COLO829 (cell line): Measurements from ENCODE around the gene CSTPP1.

Experiments
- DNase-seq: peaks from one replicate; pipeline ENCODE4 v3.0.0; 2012; ENCODE audit warnings: low spot score

CSTPP1 gene, protein sequence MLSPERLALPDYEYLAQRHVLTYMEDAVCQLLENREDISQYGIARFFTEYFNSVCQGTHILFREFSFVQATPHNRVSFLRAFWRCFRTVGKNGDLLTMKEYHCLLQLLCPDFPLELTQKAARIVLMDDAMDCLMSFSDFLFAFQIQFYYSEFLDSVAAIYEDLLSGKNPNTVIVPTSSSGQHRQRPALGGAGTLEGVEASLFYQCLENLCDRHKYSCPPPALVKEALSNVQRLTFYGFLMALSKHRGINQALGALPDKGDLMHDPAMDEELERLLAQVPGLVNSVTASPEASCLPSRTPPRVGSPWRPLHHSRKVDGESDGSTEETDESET

GRCh38 chr11:46936138-46937110, at the start of gene CSTPP1:
TSS of gene CSTPP1 (plus strand) at chr11:46936761. CDS start at chr11:46936806, 45 bp downstream.
- peak; percentile 96 for DNase-seq

DNA sequence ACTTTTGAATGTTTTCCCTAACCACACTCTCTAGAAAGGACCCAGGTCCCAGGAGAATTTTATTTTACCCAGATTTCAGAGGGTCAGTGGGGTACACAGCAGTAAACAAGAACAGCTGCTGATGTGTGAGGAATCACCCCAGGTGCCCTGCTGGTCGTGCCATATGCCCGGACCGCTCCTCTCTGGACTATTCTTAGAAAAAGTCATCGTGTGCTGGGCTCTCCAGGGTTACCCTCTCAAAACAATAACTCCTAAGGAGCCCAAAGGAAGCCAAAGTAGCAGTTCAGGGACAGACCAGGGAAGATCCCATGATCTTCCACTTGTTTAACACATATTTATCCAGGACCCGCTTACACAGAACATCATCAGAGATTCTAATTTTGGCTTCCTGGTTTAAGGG, 47.9 kb upstream of the CSTPP1 start:
- DNase-seq: no peak

GRCh38 chr11:46889251-46889650, 47.3 kb upstream of the CSTPP1 start:
- no peak for DNase-seq

DNA sequence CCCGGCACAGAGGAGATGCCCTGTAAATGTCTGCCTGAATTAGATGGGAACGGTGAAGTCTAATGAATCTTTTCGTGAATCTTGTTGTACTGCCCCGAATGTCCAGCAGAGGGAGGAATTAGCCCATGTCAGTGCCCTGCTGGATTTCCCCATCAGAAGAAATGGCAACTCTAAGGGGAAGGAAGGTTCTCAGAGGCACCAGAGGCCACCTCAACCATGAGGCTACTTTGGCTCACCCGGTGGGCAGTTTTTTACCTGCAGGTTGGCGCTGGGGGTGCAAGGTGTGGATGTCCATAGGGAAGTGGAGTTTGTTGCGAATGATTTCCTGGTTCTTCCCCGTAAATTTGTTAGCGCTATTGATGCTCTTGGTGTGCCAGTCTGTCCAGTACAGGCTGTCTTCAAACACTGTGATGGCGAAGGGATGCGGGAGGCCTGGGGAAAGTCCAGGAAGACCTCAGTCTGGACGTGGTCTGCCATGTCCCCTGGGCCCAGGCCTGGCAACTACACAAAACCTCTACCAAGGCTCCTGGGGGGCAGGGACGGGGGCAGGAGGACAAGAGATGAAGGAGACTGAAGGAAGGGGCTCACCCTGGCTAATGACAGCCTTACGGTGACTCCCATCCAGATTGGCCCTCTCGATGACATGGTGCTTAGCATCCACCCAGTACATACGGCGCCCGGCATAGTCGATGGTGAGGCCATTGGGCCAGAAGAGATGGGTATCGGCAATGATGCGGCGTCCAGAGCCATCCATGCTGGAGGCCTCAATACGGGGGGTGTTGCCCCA, 46.7 kb upstream of the CSTPP1 start:
- DNase-seq: peak; percentile 57

DNA sequence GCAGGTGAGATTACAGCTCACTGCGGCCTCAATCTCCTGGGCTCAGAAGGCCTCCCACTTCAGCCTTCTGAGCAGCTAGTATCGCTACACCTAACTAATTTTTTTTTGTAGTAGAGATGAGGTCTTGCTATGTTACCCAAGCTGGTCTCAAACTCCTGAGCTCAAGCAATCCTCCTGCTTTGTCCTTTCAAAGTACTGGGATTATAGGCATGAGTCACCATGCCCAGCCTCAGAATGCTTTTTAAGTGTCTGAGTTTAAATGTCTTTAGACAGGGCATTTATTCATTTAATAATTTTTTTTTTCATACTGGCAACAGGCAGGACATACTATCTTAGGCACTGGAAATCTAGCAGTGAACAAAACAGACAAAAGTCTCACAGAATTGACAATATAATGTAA, 45.9 kb upstream of the CSTPP1 start:
- DNase-seq: peak; percentile 30

- DNase-seq: no peak
These were observed 44.5 kb upstream of the CSTPP1 start for GRCh38 chr11:46892109-46892508.

DNA sequence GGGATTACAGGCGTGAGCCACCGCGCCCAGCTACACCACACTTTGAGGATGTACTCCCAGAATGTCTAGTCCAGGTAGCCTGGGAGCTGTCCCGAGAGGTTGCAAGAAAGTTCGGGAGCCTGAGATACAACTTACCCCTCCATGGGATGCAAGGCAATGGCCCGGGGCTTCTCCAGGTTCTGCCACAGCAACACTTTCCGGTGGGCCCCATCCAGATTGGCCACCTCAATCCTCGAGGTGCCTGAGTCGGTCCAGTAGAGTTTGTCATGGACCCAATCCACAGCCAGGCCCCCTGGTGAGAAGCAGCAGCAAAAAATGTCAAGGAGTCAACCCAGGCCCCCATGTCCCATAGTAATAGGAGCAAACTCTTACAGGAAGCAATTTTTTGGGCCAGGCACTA, 43.7 kb upstream of the CSTPP1 start:
- DNase-seq: no peak

GRCh38 chr11:46894506-46894905, 42.1 kb upstream of the CSTPP1 start:
- no peak for DNase-seq

DNA sequence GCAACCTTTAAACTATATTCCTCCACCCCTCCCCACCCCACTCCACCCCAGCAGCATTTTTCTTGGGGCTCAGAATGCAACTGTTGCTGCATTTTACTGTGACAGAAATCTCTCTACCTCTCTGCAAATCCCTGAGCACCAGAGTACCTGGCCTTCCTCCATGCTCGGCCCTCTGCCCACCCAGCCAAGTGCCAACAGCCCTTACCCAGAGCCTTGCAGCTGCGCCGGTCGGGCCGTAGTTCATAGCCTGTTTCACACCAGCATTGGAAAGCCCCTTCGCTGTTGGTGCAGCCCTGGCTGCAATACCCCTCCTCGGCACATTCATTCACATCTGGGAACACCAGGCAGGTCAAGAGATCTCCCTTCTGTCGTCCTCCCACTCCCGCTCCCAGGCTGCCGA, 41.6 kb upstream of the CSTPP1 start:
- DNase-seq: no peak

GRCh38 chr11:46895821-46896220, 40.7 kb upstream of the CSTPP1 start:
- DNase-seq: no peak

- peak; percentile 58 for DNase-seq
These were observed 39.7 kb upstream of the CSTPP1 start for GRCh38 chr11:46896719-46897406.

DNA sequence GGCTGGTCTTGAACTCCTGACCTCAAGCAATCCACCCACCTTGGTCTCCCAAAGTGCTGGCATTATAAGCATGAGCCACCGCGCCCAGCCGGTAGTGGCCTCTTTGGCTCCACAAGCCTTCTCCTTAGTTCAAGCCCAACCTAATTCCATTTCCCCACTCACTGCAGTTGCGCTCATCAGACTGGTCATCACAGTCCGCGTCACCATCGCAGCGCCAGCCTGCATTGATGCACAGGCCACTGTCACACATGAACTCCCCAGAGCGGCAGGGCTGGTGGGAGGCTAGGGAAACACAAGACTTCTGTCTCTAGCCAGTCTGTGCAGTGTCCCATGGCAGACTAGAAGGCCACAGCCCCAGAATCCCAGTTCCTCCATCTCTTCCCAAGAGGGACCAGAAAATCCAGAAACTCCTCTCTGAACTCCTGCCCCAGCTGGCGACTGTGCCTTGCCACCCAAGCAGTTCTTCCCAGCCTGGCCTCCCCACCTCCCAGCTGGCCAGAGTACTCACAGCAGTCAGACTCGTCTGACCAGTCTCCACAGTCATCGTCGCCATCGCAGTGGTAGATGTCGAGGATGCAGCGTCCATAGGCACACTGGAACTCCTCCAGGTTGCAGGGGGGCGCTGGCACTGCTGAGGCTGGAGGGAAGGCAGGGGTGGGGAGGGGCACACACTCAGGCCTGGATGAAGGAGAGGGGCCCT, 38.0 kb upstream of the CSTPP1 start:
- no peak for DNase-seq

DNA sequence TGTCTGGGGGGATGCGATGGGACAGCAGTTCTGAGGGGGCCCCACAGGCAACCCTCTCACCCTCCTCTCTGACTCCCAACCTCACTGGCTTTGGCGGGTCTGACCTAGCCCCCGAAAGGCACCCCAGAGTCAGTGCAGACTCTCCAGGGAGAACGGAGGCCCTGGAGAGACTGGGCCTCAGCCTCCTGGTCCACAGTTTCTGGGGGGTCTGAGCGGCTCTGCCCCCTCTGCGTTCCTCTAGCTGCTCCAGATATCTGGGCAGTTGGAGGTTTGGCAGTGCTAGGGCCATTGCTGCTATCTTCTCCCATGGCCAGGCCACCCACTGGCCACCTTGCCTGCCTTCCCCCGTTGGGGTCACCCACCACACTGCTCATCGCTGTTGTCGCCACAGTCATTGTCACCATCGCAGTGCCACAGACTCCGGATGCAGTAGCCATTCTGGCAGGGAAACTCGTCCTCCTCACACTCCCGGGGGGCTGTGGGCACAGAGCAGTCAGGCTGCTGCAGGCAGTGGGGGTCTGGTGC, 37.0 kb upstream of the CSTPP1 start:
- DNase-seq: no peak

GRCh38 chr11:46900091-46900746, 36.3 kb upstream of the CSTPP1 start:
- no peak for DNase-seq

- no peak for DNase-seq
These were observed 35.4 kb upstream of the CSTPP1 start for GRCh38 chr11:46901156-46901555.

- DNase-seq: no peak
These were observed 33.9 kb upstream of the CSTPP1 start for GRCh38 chr11:46902694-46903093.

- no peak for DNase-seq
These were observed 32.7 kb upstream of the CSTPP1 start for GRCh38 chr11:46903846-46904245.

DNA sequence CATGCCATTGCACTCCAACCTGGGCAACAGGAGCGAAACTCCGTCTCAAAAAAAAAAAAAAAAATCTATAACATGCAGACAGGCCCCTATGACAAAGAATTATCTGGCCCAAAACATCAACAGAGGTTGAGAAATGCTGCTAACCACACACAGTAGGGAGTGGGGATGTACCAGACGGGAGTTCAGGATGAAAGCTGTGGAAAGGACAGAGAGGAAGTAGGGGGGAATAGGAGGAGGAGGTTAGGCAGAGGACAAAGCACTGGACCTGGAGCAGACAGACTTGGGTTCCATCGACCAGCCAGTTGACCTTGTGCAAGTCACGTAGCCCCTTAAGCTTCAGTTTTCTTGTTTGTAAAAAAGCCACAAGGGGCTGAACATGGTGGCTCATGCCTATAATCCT, 30.8 kb upstream of the CSTPP1 start:
- no peak for DNase-seq

DNA sequence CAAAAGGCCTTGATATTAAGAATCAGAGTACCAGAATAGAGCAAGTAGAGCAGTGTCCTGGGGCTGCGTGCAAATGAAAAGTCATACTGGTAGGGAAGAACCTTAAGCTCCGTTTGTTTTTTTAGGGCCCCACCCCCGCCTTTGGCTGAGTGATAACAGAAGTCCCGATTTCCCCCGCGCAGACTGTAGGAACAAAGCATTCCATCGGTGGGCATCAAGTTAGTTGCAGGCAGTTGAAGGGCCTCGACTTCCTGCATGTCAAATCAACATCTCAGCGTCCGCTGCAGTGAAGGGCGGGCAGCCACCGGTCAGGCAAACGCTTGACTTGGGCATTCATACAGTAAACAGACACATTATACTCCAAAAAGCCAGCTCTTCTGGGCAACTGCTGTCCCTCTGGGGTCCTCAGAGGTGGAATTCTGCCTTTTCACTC, 29.9 kb upstream of the CSTPP1 start:
- DNase-seq: no peak

DNA sequence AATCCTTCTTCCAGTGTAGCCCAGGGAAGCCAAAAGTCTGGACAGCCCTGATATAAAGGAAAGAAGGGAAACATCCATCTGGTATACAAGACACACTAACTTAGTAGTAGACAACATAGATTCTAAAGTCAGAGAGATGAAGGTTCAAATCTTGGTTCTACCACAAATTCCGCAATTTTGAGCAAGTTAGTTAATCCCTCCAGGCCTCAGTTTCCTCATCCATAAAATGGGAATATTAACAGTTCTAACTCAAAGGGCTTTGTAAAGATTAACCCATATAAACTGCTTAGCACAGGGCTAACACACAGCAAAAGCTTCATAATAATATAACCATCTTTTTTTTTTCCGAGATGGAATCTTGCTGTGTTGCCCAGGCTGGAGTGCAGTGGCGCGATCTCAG, 29.0 kb upstream of the CSTPP1 start:
- DNase-seq: no peak
